ENCODE measurements around the gene MZT2B.
"Not testable (repeated sequence)": the region's sequence is repeated elsewhere in the genome, so short reads cannot be mapped to it uniquely, and the experiment has no call there.

The MZT2B gene

GRCh38 chr2:130157825-130158514, 24.1 kb upstream of the MZT2B start:
- not testable (repeated sequence) for H3K9me3 Mint-ChIP-seq, H3K4me3 Mint-ChIP-seq, H3K27me3 Mint-ChIP-seq
- Mint-ChIP-seq H3K4me1 (ENCODE audit: low read depth) (peaks cover 11% of the 10 kb centered on the region), H3K36me3 (ENCODE audit: low read depth) (peaks cover 100% of the 10 kb centered on the region), H3K27ac (peak overlapping the region; percentile 42)
- intact Hi-C loops (cut with micrococcal nuclease), result loop anchor here (5.0 kb wide), 1 partner anchor 174 kb away; no protein-coding TSS in a partner anchor

GRCh38 chr2:130158631-130159030, 23.4 kb upstream of the MZT2B start:
- intact Hi-C loops (cut with micrococcal nuclease), result loop anchor here (5.0 kb wide), 1 partner anchor 174 kb away; no protein-coding TSS in a partner anchor
- H3K36me3 Mint-ChIP-seq (ENCODE audit: low read depth), result peaks cover 100% of the 10 kb centered on the region
- peak overlapping the region; percentile 42 for H3K27ac Mint-ChIP-seq
- no peaks in the 10 kb centered on the region for H3K27me3 Mint-ChIP-seq
- H3K9me3 Mint-ChIP-seq, result no peaks in the 10 kb centered on the region
- H3K4me3 Mint-ChIP-seq, result no peak overlapping the region
- H3K4me1 Mint-ChIP-seq (ENCODE audit: low read depth), result peaks cover 11% of the 10 kb centered on the region

GRCh38 chr2:130159376-130159775, 22.7 kb upstream of the MZT2B start:
- H3K4me3 Mint-ChIP-seq, H3K9me3 Mint-ChIP-seq, H3K27ac Mint-ChIP-seq, H3K27me3 Mint-ChIP-seq: not testable (repeated sequence)
- H3K4me1 Mint-ChIP-seq (ENCODE audit: low read depth), result peaks cover 11% of the 10 kb centered on the region
- intact Hi-C loops (cut with micrococcal nuclease), result loop anchor here (5.0 kb wide), 1 partner anchor 173 kb away; no protein-coding TSS in a partner anchor
- peaks cover 100% of the 10 kb centered on the region for H3K36me3 Mint-ChIP-seq (ENCODE audit: low read depth)

GRCh38 chr2:130160131-130160530, 21.9 kb upstream of the MZT2B start:
- Mint-ChIP-seq H3K36me3 (ENCODE audit: low read depth) (peaks cover 100% of the 10 kb centered on the region), H3K27ac (no peak overlapping the region), H3K4me3 (no peak overlapping the region), H3K9me3 (no peaks in the 10 kb centered on the region), H3K27me3 (no peaks in the 10 kb centered on the region), H3K4me1 (ENCODE audit: low read depth) (peaks cover 11% of the 10 kb centered on the region)
- intact Hi-C loops (cut with micrococcal nuclease), result no loop called here

GRCh38 chr2:130160838-130161705, 21.0 kb upstream of the MZT2B start:
- H3K27me3 Mint-ChIP-seq; H3K4me3 Mint-ChIP-seq; intact Hi-C loops (cut with micrococcal nuclease); H3K9me3 Mint-ChIP-seq; H3K27ac Mint-ChIP-seq: not testable (repeated sequence)
- Mint-ChIP-seq H3K4me1 (ENCODE audit: low read depth) (peaks cover 11% of the 10 kb centered on the region), H3K36me3 (ENCODE audit: low read depth) (peaks cover 100% of the 10 kb centered on the region)

- Mint-ChIP-seq H3K36me3 (ENCODE audit: low read depth) (peaks cover 100% of the 10 kb centered on the region), H3K4me1 (ENCODE audit: low read depth) (peaks cover 11% of the 10 kb centered on the region)
- intact Hi-C loops (cut with micrococcal nuclease); H3K27ac Mint-ChIP-seq; H3K9me3 Mint-ChIP-seq; H3K4me3 Mint-ChIP-seq; H3K27me3 Mint-ChIP-seq: not testable (repeated sequence)
Measured at GRCh38 chr2:130162486-130162885, 19.6 kb upstream of the MZT2B start.

GRCh38 chr2:130162968-130163367, 19.1 kb upstream of the MZT2B start:
- H3K27ac Mint-ChIP-seq, result no peak overlapping the region
- intact Hi-C loops (cut with micrococcal nuclease), result no loop called here
- H3K9me3 Mint-ChIP-seq, result no peaks in the 10 kb centered on the region
- peaks cover 100% of the 10 kb centered on the region for H3K36me3 Mint-ChIP-seq (ENCODE audit: low read depth)
- no peaks in the 10 kb centered on the region for H3K27me3 Mint-ChIP-seq
- peaks cover 10% of the 10 kb centered on the region for H3K4me1 Mint-ChIP-seq (ENCODE audit: low read depth)
- no peak overlapping the region for H3K4me3 Mint-ChIP-seq

- Mint-ChIP-seq H3K4me1 (ENCODE audit: low read depth) (no peaks in the 10 kb centered on the region), H3K27ac (no peak overlapping the region), H3K4me3 (no peak overlapping the region), H3K9me3 (no peaks in the 10 kb centered on the region), H3K36me3 (ENCODE audit: low read depth) (peaks cover 100% of the 10 kb centered on the region), H3K27me3 (no peaks in the 10 kb centered on the region)
- intact Hi-C loops (cut with micrococcal nuclease), result no loop called here
Measured at GRCh38 chr2:130165293-130166016, 16.6 kb upstream of the MZT2B start.

GRCh38 chr2:130166611-130167010, 15.5 kb upstream of the MZT2B start:
- H3K27me3 Mint-ChIP-seq; H3K4me3 Mint-ChIP-seq; H3K9me3 Mint-ChIP-seq; H3K27ac Mint-ChIP-seq; intact Hi-C loops (cut with micrococcal nuclease); H3K4me1 Mint-ChIP-seq (ENCODE audit: low read depth): not testable (repeated sequence)
- peaks cover 100% of the 10 kb centered on the region for H3K36me3 Mint-ChIP-seq (ENCODE audit: low read depth)

- H3K9me3 Mint-ChIP-seq; H3K27me3 Mint-ChIP-seq; H3K4me1 Mint-ChIP-seq (ENCODE audit: low read depth); H3K4me3 Mint-ChIP-seq; H3K27ac Mint-ChIP-seq; intact Hi-C loops (cut with micrococcal nuclease): not testable (repeated sequence)
- H3K36me3 Mint-ChIP-seq (ENCODE audit: low read depth), result peaks cover 100% of the 10 kb centered on the region
Measured at GRCh38 chr2:130169163-130169562, 12.9 kb upstream of the MZT2B start.

GRCh38 chr2:130169896-130170295, 12.2 kb upstream of the MZT2B start:
- Mint-ChIP-seq H3K36me3 (ENCODE audit: low read depth) (peaks cover 95% of the 10 kb centered on the region), H3K4me3 (no peak overlapping the region)
- intact Hi-C loops (cut with micrococcal nuclease), result no loop called here

GRCh38 chr2:130174866-130175265, 7.2 kb upstream of the MZT2B start:
- H3K27ac Mint-ChIP-seq; H3K4me3 Mint-ChIP-seq; H3K27me3 Mint-ChIP-seq; intact Hi-C loops (cut with micrococcal nuclease); H3K9me3 Mint-ChIP-seq; H3K4me1 Mint-ChIP-seq (ENCODE audit: low read depth): not testable (repeated sequence)
- H3K36me3 Mint-ChIP-seq (ENCODE audit: low read depth), result peaks cover 77% of the 10 kb centered on the region

More at GRCh38 chr2:130169896-130170295, 12.2 kb upstream of the MZT2B start:
- no peaks in the 10 kb centered on the region for H3K9me3 Mint-ChIP-seq
- H3K4me1 Mint-ChIP-seq (ENCODE audit: low read depth), result no peaks in the 10 kb centered on the region
- H3K27ac Mint-ChIP-seq, result no peak overlapping the region
- no peaks in the 10 kb centered on the region for H3K27me3 Mint-ChIP-seq

- H3K27me3 Mint-ChIP-seq, H3K9me3 Mint-ChIP-seq: not testable (repeated sequence)
- Mint-ChIP-seq H3K27ac (peak overlapping the region; percentile 90), H3K4me3 (peak overlapping the region; percentile 90), H3K4me1 (ENCODE audit: low read depth) (peaks cover 38% of the 10 kb centered on the region), H3K36me3 (ENCODE audit: low read depth) (peaks cover 38% of the 10 kb centered on the region)
- intact Hi-C loops (cut with micrococcal nuclease), result loop anchor here (1.0 to 5.0 kb wide), 2 partner anchors 162 to 177 kb away; partner anchors contain the start of genes IMP4 and PTPN18
Measured at GRCh38 chr2:130180404-130181324, 1.4 kb upstream of the MZT2B start.
